Ascending aorta (tissue), 2 donors: Measurements from ENCODE around the gene RAD54L. TPM values are rescaled to one million over a fixed set of nuclear protein-coding genes. Genes with fewer than 3 reads are reported as not detected.

Experiments used
- DNase-seq, 2 donors: peaks; one replicate each; pipeline ENCODE4 v3.0.0-alpha.2; 2019; ENCODE audit warnings: low spot score in 2 of 2
- H3K27ac ChIP-seq, 2 donors: fragments of 200-600 bp; sonication (generic); one replicate each; pipeline ENCODE4 v1.5.1; 2016 to 2017; ENCODE audit warnings: mild to moderate bottlenecking in 1 of 2
- H3K27me3 ChIP-seq: fragments of 200-600 bp; sonication (generic); one replicate; pipeline ENCODE4 v1.5.1; 2017
- H3K36me3 ChIP-seq, 2 donors: fragments of 200-600 bp; sonication (generic); one replicate each; pipeline ENCODE4 v1.5.1; 2016
- H3K4me1 ChIP-seq, 2 donors: fragments of 200-600 bp; sonication (generic); one replicate each; pipeline ENCODE4 v1.5.1; 2016 to 2017; ENCODE audit warnings: mild to moderate bottlenecking in 1 of 2
- H3K4me3 ChIP-seq, 2 donors: fragments of 200-600 bp; sonication (generic); one replicate each; pipeline ENCODE4 v1.5.1; 2016 to 2017; ENCODE audit warnings: mild to moderate bottlenecking in 1 of 2
- H3K9me3 ChIP-seq, 2 donors: fragments of 200-600 bp; sonication (generic); one replicate each; pipeline ENCODE4 v1.5.1; 2016
- CTCF ChIP-seq, 3 experiments: fragments of 200-600 bp in 2 of 3; fragments of 450-650 bp in 1 of 3; sonication (generic) in 2 of 3; IDR thresholded peaks; one replicate each; pipeline ENCODE4 v1.5.1; 2016 to 2019; ENCODE audit warnings: antibody characterized with exemption in 3 of 3, mild to moderate bottlenecking in 1 of 3, moderate library complexity in 1 of 3
- intact Hi-C: fragments of 100-400 bp; cut with DNase I; formaldehyde crosslinking; loops from one replicate; pipeline ENCODE4 v1.15.1; 2023
- total RNA-seq: library from RNA; depleted of rRNA; stranded (reverse); fragments of >200 nt; gene quantifications from one replicate; pipeline ENCODE4 v1.1.0, GENCODE V29; 2016

RAD54L gene
- total RNA-seq, 1 donor from 2014 or later: not detected

- DNase-seq: no peak
- no peaks in the 10 kb centered on the region for H3K4me1 ChIP-seq
- H3K27me3 ChIP-seq: no peaks in the 10 kb centered on the region
- intact Hi-C loops: no loop called here
- no peak overlapping the region for H3K4me3 ChIP-seq
- TF ChIP-seq CTCF (IDR thresholded peaks at IDR 0.05): no peak
- peaks cover 61 to 86% of the 10 kb centered on the region in 2 donors for H3K36me3 ChIP-seq
- H3K27ac ChIP-seq: no peak overlapping the region
- no peaks in the 10 kb centered on the region for H3K9me3 ChIP-seq
These were observed 37.3 kb downstream of the RAD54L start for GRCh38 chr1:46284597-46285564.

GRCh38 chr1:46285730-46286477 is 38.3 kb downstream of the RAD54L start:
- H3K36me3 ChIP-seq: peaks cover 53 to 76% of the 10 kb centered on the region in 2 donors
- intact Hi-C loops: no loop called here

GRCh38 chr1:46288485-46289133 is 41.0 kb downstream of the RAD54L start:
- no peak overlapping the region for H3K27ac ChIP-seq
- no peaks in the 10 kb centered on the region for H3K27me3 ChIP-seq
- intact Hi-C loops: no loop called here
- H3K9me3 ChIP-seq: no peaks in the 10 kb centered on the region
- DNase-seq: no peak
- TF ChIP-seq CTCF (IDR thresholded peaks at IDR 0.05): no peak
- peaks cover 39 to 56% of the 10 kb centered on the region in 2 donors for H3K36me3 ChIP-seq
- H3K4me3 ChIP-seq: no peak overlapping the region
- no peaks in the 10 kb centered on the region for H3K4me1 ChIP-seq

More at GRCh38 chr1:46285730-46286477, 38.3 kb downstream of the RAD54L start:
- Histone ChIP-seq H3K27me3 (no peaks in the 10 kb centered on the region), H3K4me1 (no peaks in the 10 kb centered on the region), H3K4me3 (no peak overlapping the region), H3K9me3 (no peaks in the 10 kb centered on the region), H3K27ac (no peak overlapping the region)
- DNase-seq: no peak
- TF ChIP-seq CTCF (IDR thresholded peaks at IDR 0.05): no peak

GRCh38 chr1:46289134-46289494 is 41.6 kb downstream of the RAD54L start:
- H3K4me1 ChIP-seq: no peaks in the 10 kb centered on the region
- H3K27me3 ChIP-seq: no peaks in the 10 kb centered on the region
- DNase-seq: no peak
- no peak overlapping the region for H3K27ac ChIP-seq
- peaks cover 43 to 55% of the 10 kb centered on the region in 2 donors for H3K36me3 ChIP-seq
- no peaks in the 10 kb centered on the region for H3K9me3 ChIP-seq
- intact Hi-C loops: no loop called here
- no peak overlapping the region for H3K4me3 ChIP-seq
- no peak for TF ChIP-seq CTCF (IDR thresholded peaks at IDR 0.05)

GRCh38 chr1:46289976-46290375 is 42.4 kb downstream of the RAD54L start:
- intact Hi-C loops: no loop called here
- no peaks in the 10 kb centered on the region for H3K4me1 ChIP-seq
- no peak for DNase-seq
- peaks cover 44 to 55% of the 10 kb centered on the region in 2 donors for H3K36me3 ChIP-seq
- no peak for TF ChIP-seq CTCF (IDR thresholded peaks at IDR 0.05)
- H3K9me3 ChIP-seq: no peaks in the 10 kb centered on the region
- no peak overlapping the region for H3K4me3 ChIP-seq
- no peaks in the 10 kb centered on the region for H3K27me3 ChIP-seq
- H3K27ac ChIP-seq: no peak overlapping the region
